ENCODE data around the gene ARHGEF4.

ARHGEF4 gene

GRCh38 chr2:131039535-131039907 lies 202.8 kb downstream of the ARHGEF4 start:
- DNase-seq (ENCODE audit: low read depth) = no peak

GRCh38 chr2:131039908-131040660 lies 203.4 kb downstream of the ARHGEF4 start:
- no peak for DNase-seq (ENCODE audit: low read depth)

- no peak for DNase-seq (ENCODE audit: low read depth)
These were observed 204.1 kb downstream of the ARHGEF4 start for GRCh38 chr2:131040661-131041401.

- DNase-seq (ENCODE audit: low read depth) = no peak
These were observed 204.9 kb downstream of the ARHGEF4 start for GRCh38 chr2:131041402-131042147.

GRCh38 chr2:131042148-131042775 lies 205.5 kb downstream of the ARHGEF4 start:
- DNase-seq (ENCODE audit: low read depth) = no peak

GRCh38 chr2:131043199-131044074 lies 206.7 kb downstream of the ARHGEF4 start:
- no peak for DNase-seq (ENCODE audit: low read depth)

- DNase-seq (ENCODE audit: low read depth) = no peak
These were observed 207.5 kb downstream of the ARHGEF4 start for GRCh38 chr2:131044075-131044756.

- no peak for DNase-seq (ENCODE audit: low read depth)
These were observed 208.0 kb downstream of the ARHGEF4 start for GRCh38 chr2:131044757-131045150.

- no peak for DNase-seq (ENCODE audit: low read depth)
These were observed 208.7 kb downstream of the ARHGEF4 start for GRCh38 chr2:131045286-131046027.

GRCh38 chr2:131046028-131046917 lies 209.6 kb downstream of the ARHGEF4 start:
- no peak for DNase-seq (ENCODE audit: low read depth)

GRCh38 chr2:131046918-131047652 lies 210.4 kb downstream of the ARHGEF4 start:
- no peak for DNase-seq (ENCODE audit: low read depth)

- DNase-seq (ENCODE audit: low read depth) = no peak
These were observed 211.3 kb downstream of the ARHGEF4 start for GRCh38 chr2:131047920-131048560.

- no peak for DNase-seq (ENCODE audit: low read depth)
These were observed 211.9 kb downstream of the ARHGEF4 start for GRCh38 chr2:131048641-131049040.

GRCh38 chr2:131049150-131049718 lies 212.5 kb downstream of the ARHGEF4 start:
- DNase-seq (ENCODE audit: low read depth) = no peak

GRCh38 chr2:131050896-131051295 lies 214.2 kb downstream of the ARHGEF4 start:
- no peak for DNase-seq (ENCODE audit: low read depth)

GRCh38 chr2:131052741-131053263 lies 216.1 kb downstream of the ARHGEF4 start:
- DNase-seq (ENCODE audit: low read depth) = no peak

- DNase-seq (ENCODE audit: low read depth) = no peak
These were observed 217.8 kb downstream of the ARHGEF4 start for GRCh38 chr2:131054488-131054887.
